Type B pancreatic cell (in vitro differentiated cells): Measurements from ENCODE around the gene MTA1. TPM values are rescaled to one million over a fixed set of nuclear protein-coding genes. Genes with fewer than 3 reads are reported as not detected.
A peak's percentile ranks its signal among the peaks of the same experiment; 100 is the strongest.

Experiments
- DNase-seq: peaks from one replicate; pipeline ENCODE4 v3.0.0; 2021; ENCODE audit warnings: mixed read lengths; ENCODE audit not compliant: unreplicated experiment; ENCODE audit errors: extremely low spot score
- H3K27ac Mint-ChIP-seq: 2 replicates; pipeline ENCODE4 v1.8.0; 2021; ENCODE audit warnings: mild to moderate bottlenecking, mixed read lengths
- H3K27me3 Mint-ChIP-seq: 2 replicates; pipeline ENCODE4 v1.8.0; 2021; ENCODE audit warnings: mixed read lengths
- H3K36me3 Mint-ChIP-seq: 2 replicates; pipeline ENCODE4 v1.8.0; 2021; ENCODE audit warnings: mixed read lengths
- H3K4me1 Mint-ChIP-seq: one replicate; pipeline ENCODE4 v1.8.0; 2021; ENCODE audit warnings: mixed read lengths; ENCODE audit not compliant: unreplicated experiment
- H3K4me3 Mint-ChIP-seq: 2 replicates; pipeline ENCODE4 v1.8.0; 2021; ENCODE audit warnings: mild to moderate bottlenecking, mixed read lengths
- H3K9me3 Mint-ChIP-seq: 2 replicates; pipeline ENCODE4 v1.8.0; 2021; ENCODE audit warnings: mixed read lengths
- total RNA-seq: library from RNA; stranded (reverse); gene quantifications from 2 replicates; pipeline ENCODE4 v1.2.1, GENCODE V29; 2021; ENCODE audit warnings: low replicate concordance
- TF ChIP-seq, protein P1 (sequence below): fragments of 200-600 bp; sonication (generic); conservative IDR thresholded peaks from 2 replicates; pipeline ENCODE4 v1.5.0; 2021; ENCODE audit warnings: antibody characterized with exemption, mild to moderate bottlenecking

Gene MTA1
- total RNA-seq, 1 donor from 2014 or later: 194 TPM

DNA sequence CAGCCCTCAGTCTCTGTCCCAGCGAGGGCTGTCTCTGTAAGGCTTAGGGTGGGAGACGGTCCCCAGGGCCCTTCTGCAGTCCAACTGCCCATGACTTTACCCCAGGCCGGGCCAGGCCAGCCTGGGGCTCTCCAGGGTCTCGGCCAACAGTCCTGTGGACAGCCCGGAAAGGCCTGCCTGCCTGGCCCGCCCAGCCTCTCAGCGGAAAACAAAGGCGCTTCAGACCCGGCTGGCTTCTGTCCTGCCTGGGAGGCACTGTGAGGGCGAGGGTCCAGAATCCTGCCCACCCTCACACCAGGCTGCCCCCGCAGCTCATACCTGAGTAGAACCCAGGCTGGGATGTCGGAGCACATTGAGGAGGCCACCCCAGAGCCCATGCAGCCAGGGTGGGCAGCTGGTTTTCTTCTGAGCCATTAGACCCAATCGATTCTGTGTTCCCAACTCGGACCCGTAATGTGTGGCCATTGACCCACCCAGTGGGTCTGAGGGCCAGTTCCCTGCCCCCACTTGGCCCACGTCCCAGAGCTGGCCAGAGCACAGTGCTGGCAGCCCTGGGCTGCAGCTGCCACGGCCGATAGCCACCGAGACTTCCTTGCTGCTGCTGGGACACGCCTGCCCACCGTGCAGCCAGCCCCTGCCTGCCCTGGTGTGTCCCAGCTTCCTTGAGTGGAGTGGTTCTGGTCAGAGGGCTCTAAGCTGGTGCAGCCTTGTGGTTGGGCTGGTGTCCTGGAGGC lies 56.6 kb downstream of the MTA1 start:
- H3K27me3 Mint-ChIP-seq: peaks cover 22% of the 10 kb centered on the region
- DNase-seq: no peak
- peak overlapping the region; percentile 64 for H3K4me3 Mint-ChIP-seq
- TF ChIP-seq, protein P1, sequence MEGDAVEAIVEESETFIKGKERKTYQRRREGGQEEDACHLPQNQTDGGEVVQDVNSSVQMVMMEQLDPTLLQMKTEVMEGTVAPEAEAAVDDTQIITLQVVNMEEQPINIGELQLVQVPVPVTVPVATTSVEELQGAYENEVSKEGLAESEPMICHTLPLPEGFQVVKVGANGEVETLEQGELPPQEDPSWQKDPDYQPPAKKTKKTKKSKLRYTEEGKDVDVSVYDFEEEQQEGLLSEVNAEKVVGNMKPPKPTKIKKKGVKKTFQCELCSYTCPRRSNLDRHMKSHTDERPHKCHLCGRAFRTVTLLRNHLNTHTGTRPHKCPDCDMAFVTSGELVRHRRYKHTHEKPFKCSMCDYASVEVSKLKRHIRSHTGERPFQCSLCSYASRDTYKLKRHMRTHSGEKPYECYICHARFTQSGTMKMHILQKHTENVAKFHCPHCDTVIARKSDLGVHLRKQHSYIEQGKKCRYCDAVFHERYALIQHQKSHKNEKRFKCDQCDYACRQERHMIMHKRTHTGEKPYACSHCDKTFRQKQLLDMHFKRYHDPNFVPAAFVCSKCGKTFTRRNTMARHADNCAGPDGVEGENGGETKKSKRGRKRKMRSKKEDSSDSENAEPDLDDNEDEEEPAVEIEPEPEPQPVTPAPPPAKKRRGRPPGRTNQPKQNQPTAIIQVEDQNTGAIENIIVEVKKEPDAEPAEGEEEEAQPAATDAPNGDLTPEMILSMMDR: no peak
- H3K9me3 Mint-ChIP-seq: no peaks in the 10 kb centered on the region
- H3K4me1 Mint-ChIP-seq: peaks cover 4% of the 10 kb centered on the region
- H3K36me3 Mint-ChIP-seq: no peaks in the 10 kb centered on the region
- H3K27ac Mint-ChIP-seq: no peak overlapping the region

DNA sequence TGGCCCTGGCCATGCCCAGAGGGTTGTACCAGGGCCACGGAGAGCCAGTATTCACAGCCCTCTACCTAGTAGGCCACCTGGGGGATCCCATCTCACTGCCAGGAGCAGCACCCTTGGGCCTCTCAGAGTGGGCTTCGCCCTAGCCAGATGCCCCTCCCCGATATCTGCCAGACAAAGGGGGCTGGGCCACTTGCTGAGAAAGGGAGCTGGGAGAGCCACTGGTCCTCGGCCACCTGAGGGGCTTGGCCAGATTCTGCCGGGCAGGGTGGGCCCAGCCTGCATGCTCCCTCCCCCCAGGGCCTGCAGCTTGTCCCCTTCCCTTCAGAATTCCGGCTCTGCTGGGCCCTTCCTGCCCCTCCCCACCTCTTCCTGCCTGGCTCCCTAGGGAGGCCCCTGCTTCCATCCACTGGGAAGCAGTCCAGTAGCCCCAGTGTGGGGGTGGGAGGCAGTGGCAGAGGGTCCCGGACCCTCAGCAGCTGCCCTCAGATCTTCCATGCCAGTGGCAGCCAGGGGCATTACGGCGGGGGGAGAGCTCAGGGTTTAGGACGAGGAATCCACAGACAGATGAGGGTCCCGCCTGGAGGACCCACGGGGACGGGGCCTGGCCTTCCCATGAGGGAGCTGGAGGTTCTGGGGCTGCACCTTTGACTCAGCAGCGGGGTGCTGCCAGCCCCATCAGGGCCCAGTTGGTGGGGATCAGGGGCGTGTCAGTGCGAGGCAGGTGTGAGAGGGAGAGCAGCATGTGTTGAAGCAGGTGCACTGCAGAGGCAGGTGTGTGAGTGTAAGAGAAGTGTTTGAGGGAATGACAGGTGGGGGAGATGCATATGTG lies 57.4 kb downstream of the MTA1 start:
- Mint-ChIP-seq H3K36me3 (no peaks in the 10 kb centered on the region), H3K27ac (peak overlapping the region; percentile 64), H3K27me3 (peaks cover 26% of the 10 kb centered on the region), H3K4me1 (peaks cover 8% of the 10 kb centered on the region), H3K4me3 (peak overlapping the region; percentile 52), H3K9me3 (no peaks in the 10 kb centered on the region)
- no peak for DNase-seq
- TF ChIP-seq, protein P1: no peak

- DNase-seq: no peak
- no peaks in the 10 kb centered on the region for H3K36me3 Mint-ChIP-seq
- peaks cover 29% of the 10 kb centered on the region for H3K27me3 Mint-ChIP-seq
- H3K9me3 Mint-ChIP-seq: no peaks in the 10 kb centered on the region
- H3K4me3 Mint-ChIP-seq: peak overlapping the region; percentile 49
- TF ChIP-seq, protein P1: no peak
- peak overlapping the region; percentile 64 for H3K27ac Mint-ChIP-seq
- peaks cover 12% of the 10 kb centered on the region for H3K4me1 Mint-ChIP-seq
Measured at GRCh38 chr14:105477660-105478397, 58.2 kb downstream of the MTA1 start.

DNA sequence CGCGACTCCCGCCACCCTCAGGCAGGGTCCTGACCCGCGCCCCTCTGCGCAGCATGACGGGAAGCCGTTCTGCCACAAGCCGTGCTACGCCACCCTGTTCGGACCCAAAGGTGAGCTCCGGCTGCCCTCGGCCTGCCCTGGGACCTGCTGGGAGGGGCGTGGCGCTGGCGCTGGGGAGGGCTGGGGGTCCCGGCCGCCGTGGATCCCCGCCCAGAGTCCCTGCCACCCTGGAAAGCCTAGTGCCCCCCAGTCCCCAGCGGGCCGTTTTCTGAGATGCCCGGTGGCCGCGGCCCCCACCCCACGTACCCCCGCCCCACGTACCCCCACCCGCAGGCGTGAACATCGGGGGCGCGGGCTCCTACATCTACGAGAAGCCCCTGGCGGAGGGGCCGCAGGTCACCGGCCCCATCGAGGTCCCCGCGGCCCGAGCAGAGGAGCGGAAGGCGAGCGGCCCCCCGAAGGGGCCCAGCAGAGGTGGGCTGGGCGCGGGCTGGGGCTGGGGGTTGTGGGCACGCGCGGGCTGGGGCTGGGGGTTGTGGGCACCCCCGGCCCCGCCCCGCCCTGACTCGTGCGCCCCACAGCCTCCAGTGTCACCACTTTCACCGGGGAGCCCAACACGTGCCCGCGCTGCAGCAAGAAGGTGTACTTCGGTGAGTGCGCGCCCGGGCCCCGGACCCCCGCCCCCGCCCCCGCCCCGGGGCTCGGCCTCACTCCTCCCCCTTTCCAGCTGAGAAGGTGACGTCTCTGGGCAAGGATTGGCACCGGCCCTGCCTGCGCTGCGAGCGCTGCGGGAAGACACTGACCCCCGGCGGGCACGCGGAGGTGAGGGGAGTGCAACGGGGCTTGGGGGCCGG lies 59.0 kb downstream of the MTA1 start:
- Mint-ChIP-seq H3K4me1 (peaks cover 12% of the 10 kb centered on the region), H3K36me3 (no peaks in the 10 kb centered on the region), H3K9me3 (no peaks in the 10 kb centered on the region), H3K27me3 (peaks cover 29% of the 10 kb centered on the region), H3K4me3 (no peak overlapping the region), H3K27ac (no peak overlapping the region)
- TF ChIP-seq, protein P1: no peak
- no peak for DNase-seq
